Neuronal stem cell (in vitro differentiated cells): ENCODE measurements around the gene UBE2Q1.
A peak's percentile ranks its signal among the peaks of the same experiment; 100 is the strongest.

Experiments used
- DNase-seq: peaks from one replicate; pipeline ENCODE4 v3.0.0-alpha.2; 2013; ENCODE audit warnings: low spot score
- H2AFZ ChIP-seq: one replicate; pipeline ENCODE4 v1.6.1; 2013; ENCODE audit warnings: mild to moderate bottlenecking, low read length, inconsistent platforms
- H2AK5ac ChIP-seq: 2 replicates; pipeline ENCODE4 v1.6.1; 2013; ENCODE audit warnings: low read depth, mild to moderate bottlenecking, inconsistent platforms, low read length, moderate library complexity, mixed read lengths
- H2BK120ac ChIP-seq: 2 replicates; pipeline ENCODE4 v1.6.1; 2013; ENCODE audit warnings: low read depth, mild to moderate bottlenecking, inconsistent platforms, low read length, moderate library complexity, mixed read lengths
- H2BK12ac ChIP-seq: one replicate; pipeline ENCODE4 v1.6.1; 2013; ENCODE audit warnings: low read length, inconsistent platforms
- H2BK15ac ChIP-seq: 2 replicates; pipeline ENCODE4 v1.6.1; 2013; ENCODE audit warnings: mild to moderate bottlenecking, low read length, inconsistent platforms, mixed read lengths
- H2BK5ac ChIP-seq: one replicate; pipeline ENCODE4 v1.6.1; 2013; ENCODE audit warnings: inconsistent platforms, mild to moderate bottlenecking, low read length, moderate library complexity
- H3K14ac ChIP-seq: one replicate; pipeline ENCODE4 v1.6.1; 2013; ENCODE audit warnings: low read length, inconsistent platforms
- H3K18ac ChIP-seq: 2 replicates; pipeline ENCODE4 v1.6.1; 2013; ENCODE audit warnings: low read length, inconsistent platforms
- H3K23ac ChIP-seq: 2 replicates; pipeline ENCODE4 v1.6.1; 2013; ENCODE audit warnings: low read depth, mild to moderate bottlenecking, mixed read lengths, low read length, inconsistent platforms; ENCODE audit not compliant: poor library complexity
- H3K27ac ChIP-seq: replicated peaks from 3 replicates; pipeline ENCODE4 v1.5.1; 2013; ENCODE audit warnings: low read length, inconsistent platforms
- H3K27me3 ChIP-seq, 3 experiments: 2 replicates each; pipeline ENCODE4 v1.6.1; 2013; ENCODE audit warnings: low read length in 3 of 3, mild to moderate bottlenecking in 2 of 3, inconsistent platforms in 1 of 3, low read depth in 1 of 3, mixed read lengths in 1 of 3, moderate library complexity in 1 of 3; ENCODE audit not compliant: control insufficient read depth in 3 of 3, insufficient read depth in 3 of 3
- H3K36me3 ChIP-seq, 2 donors: replicated peaks in 1 of 2; 2 replicates each; pipeline ENCODE4 v1.6.1; 2013; ENCODE audit warnings: low read length in 2 of 2; ENCODE audit not compliant: control insufficient read depth in 2 of 2, insufficient read depth in 2 of 2
- H3K4ac ChIP-seq: 2 replicates; pipeline ENCODE4 v1.6.1; 2013; ENCODE audit warnings: inconsistent platforms, mild to moderate bottlenecking, low read length, moderate library complexity
- H3K4me1 ChIP-seq, 2 donors: 1 replicate in 1 of 2; 2 replicates in 1 of 2; pipeline ENCODE4 v1.6.1; 2013; ENCODE audit warnings: low read length in 2 of 2, low read depth in 1 of 2; ENCODE audit not compliant: control insufficient read depth in 2 of 2, insufficient read depth in 1 of 2
- H3K4me2 ChIP-seq: one replicate; pipeline ENCODE4 v1.6.1; 2013; ENCODE audit warnings: mild to moderate bottlenecking, low read length, inconsistent platforms; ENCODE audit not compliant: insufficient read depth, poor library complexity, severe bottlenecking
- H3K4me3 ChIP-seq, 2 donors: 2 replicates each; pipeline ENCODE4 v1.5.1; 2013; ENCODE audit warnings: low read length in 2 of 2, mild to moderate bottlenecking in 2 of 2, inconsistent platforms in 1 of 2, moderate library complexity in 1 of 2
- H3K79me1 ChIP-seq: one replicate; pipeline ENCODE4 v1.6.1; 2013; ENCODE audit warnings: low read depth, mild to moderate bottlenecking, inconsistent platforms, low read length, moderate library complexity
- H3K9ac ChIP-seq: one replicate; pipeline ENCODE4 v1.6.1; 2013; ENCODE audit warnings: mild to moderate bottlenecking, low read depth, low read length, inconsistent platforms; ENCODE audit not compliant: poor library complexity
- H3K9me3 ChIP-seq, 2 donors: replicated peaks in 1 of 2; 2 replicates each; pipeline versions ENCODE3 to v1.6.1; 2013; ENCODE audit warnings: low read length in 2 of 2, mild to moderate bottlenecking in 2 of 2, inconsistent platforms in 1 of 2, low read depth in 1 of 2, mixed read lengths in 1 of 2, moderate library complexity in 1 of 2; ENCODE audit not compliant: control insufficient read depth in 2 of 2, insufficient read depth in 1 of 2
- H4K8ac ChIP-seq: one replicate; pipeline ENCODE4 v1.6.1; 2013; ENCODE audit warnings: low read depth, mild to moderate bottlenecking, inconsistent platforms, low read length, moderate library complexity
- H4K91ac ChIP-seq: one replicate; pipeline ENCODE4 v1.6.1; 2013; ENCODE audit warnings: low read length, low read depth, mild to moderate bottlenecking, inconsistent platforms; ENCODE audit not compliant: poor library complexity
- WGBS, 2 donors: extraction: QIAGEN DNeasy Blood & Tissue Kit; methylation state at CpG; one replicate each; pipeline ENCODE4 v1.1.7; 2013; ENCODE audit warnings: missing lambda C conversion rate in 2 of 2, mixed read lengths in 1 of 2; ENCODE audit not compliant: insufficient read length in 2 of 2, insufficient replicate concordance in 1 of 2; ENCODE audit errors: extremely low coverage in 2 of 2; 5-methylcytosine and 5-hydroxymethylcytosine counted together

Gene UBE2Q1

GRCh38 chr1:154521695-154522094 lies 36.8 kb downstream of the UBE2Q1 start:
- Histone ChIP-seq H3K14ac (no peak overlapping the region), H3K18ac (no peak overlapping the region), H2AK5ac (no peak overlapping the region), H3K9me3 (no peaks in the 10 kb centered on the region), H3K36me3 (no peaks in the 10 kb centered on the region), H3K4me1 (no peaks in the 10 kb centered on the region), H2AFZ (no peak overlapping the region), H3K4me2 (no peak overlapping the region), H3K27ac (no peak overlapping the region), H3K4ac (no peak overlapping the region), H4K8ac (no peak overlapping the region), H3K23ac (no peak overlapping the region), H3K27me3 (peaks cover 0 to 37% (median 0%) of the 10 kb centered on the region in 3 experiments), H2BK5ac (no peak overlapping the region), H2BK15ac (no peak overlapping the region), H2BK120ac (no peak overlapping the region), H3K4me3 (no peak overlapping the region), H4K91ac (no peak overlapping the region), H3K9ac (no peak overlapping the region), H2BK12ac (no peak overlapping the region), H3K79me1 (no peaks in the 10 kb centered on the region)
- DNase-seq, result no peak
- no CpG with 5 or more reads among the region's 3 CpGs for WGBS, 2 donors

- Histone ChIP-seq H3K79me1 (no peaks in the 10 kb centered on the region), H2AK5ac (no peak overlapping the region), H4K8ac (no peak overlapping the region), H3K27ac (no peak overlapping the region), H3K27me3 (peaks cover 0 to 42% (median 0%) of the 10 kb centered on the region in 3 experiments), H2BK5ac (no peak overlapping the region), H3K18ac (no peak overlapping the region), H4K91ac (no peak overlapping the region), H3K9me3 (no peaks in the 10 kb centered on the region), H3K14ac (no peak overlapping the region), H3K4me1 (no peaks in the 10 kb centered on the region), H2AFZ (no peak overlapping the region), H3K36me3 (no peaks in the 10 kb centered on the region), H3K9ac (no peak overlapping the region), H3K4ac (no peak overlapping the region), H3K4me2 (no peak overlapping the region), H2BK12ac (no peak overlapping the region), H2BK120ac (no peak overlapping the region), H2BK15ac (no peak overlapping the region), H3K4me3 (no peak overlapping the region), H3K23ac (no peak overlapping the region)
- no peak for DNase-seq
- no CpG with 5 or more reads among the region's 3 CpGs for WGBS, 2 donors
Measured at GRCh38 chr1:154520333-154520732, 38.1 kb downstream of the UBE2Q1 start.

DNA sequence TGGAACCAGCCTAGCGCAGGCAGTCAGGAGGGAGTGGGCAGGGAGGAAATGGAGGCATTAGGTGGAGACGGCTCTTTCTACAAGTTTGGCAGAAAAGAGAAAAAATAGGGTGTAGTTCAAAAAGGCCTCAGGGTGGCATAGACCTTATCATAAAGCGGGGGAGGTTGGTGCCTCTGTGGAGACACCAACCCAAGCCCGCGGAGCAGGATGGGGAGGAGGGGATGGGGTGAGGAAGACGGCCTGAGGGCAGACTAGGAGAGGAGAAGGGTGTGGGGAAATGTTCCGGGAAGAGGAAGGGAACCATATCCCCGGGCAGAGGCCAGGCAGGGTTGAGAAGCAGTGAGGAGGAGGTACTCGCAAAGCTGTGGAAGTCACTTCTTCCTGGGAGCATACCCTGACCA lies 38.9 kb downstream of the UBE2Q1 start:
- no peak overlapping the region for H3K9ac ChIP-seq
- no peaks in the 10 kb centered on the region for H3K4me1 ChIP-seq
- H2BK5ac ChIP-seq, result no peak overlapping the region
- H3K4me2 ChIP-seq, result no peak overlapping the region
- H3K23ac ChIP-seq, result no peak overlapping the region
- H3K27ac ChIP-seq, result no peak overlapping the region
- H3K18ac ChIP-seq, result peak overlapping the region; percentile 22
- H2BK120ac ChIP-seq, result no peak overlapping the region
- no peak overlapping the region for H2BK12ac ChIP-seq
- no peak overlapping the region for H2AFZ ChIP-seq
- H3K79me1 ChIP-seq, result no peaks in the 10 kb centered on the region
- no peaks in the 10 kb centered on the region for H3K36me3 ChIP-seq
- H4K8ac ChIP-seq, result no peak overlapping the region
- no peak overlapping the region for H2AK5ac ChIP-seq
- no CpG with 5 or more reads among the region's 9 CpGs for WGBS, 2 donors
- peaks cover 0 to 42% (median 0%) of the 10 kb centered on the region in 3 experiments for H3K27me3 ChIP-seq
- no peak overlapping the region for H4K91ac ChIP-seq
- H3K4me3 ChIP-seq, result no peak overlapping the region
- H3K9me3 ChIP-seq, result no peaks in the 10 kb centered on the region
- peak overlapping the region; percentile 39 for H2BK15ac ChIP-seq
- peak overlapping the region; percentile 49 for H3K14ac ChIP-seq
- H3K4ac ChIP-seq, result no peak overlapping the region
- no peak for DNase-seq

DNA sequence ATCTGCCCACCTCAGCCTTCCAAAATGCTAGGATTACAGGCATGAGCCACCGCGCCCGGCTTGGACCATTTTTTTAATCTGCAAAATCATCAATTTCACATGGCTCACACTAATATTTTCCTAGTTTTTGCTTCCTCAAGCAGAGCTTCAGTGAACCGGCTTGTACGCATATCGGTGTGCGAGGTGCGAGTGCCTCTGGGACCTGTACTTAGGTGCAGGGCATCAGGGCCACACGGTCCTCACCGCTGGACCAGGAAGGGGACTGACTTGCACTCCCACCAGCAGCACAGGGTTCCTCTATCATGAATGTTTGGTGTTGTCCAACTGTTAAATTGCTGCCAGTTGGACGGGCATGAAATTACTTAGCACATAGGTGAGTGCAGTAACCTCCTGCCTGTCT lies 40.8 kb downstream of the UBE2Q1 start:
- Histone ChIP-seq H2BK15ac (no peak overlapping the region), H4K8ac (no peak overlapping the region), H3K9me3 (no peaks in the 10 kb centered on the region), H2AK5ac (peak overlapping the region; percentile 40), H2AFZ (no peak overlapping the region), H3K4me2 (no peak overlapping the region), H3K4ac (no peak overlapping the region), H3K27ac (no peak overlapping the region), H3K79me1 (no peaks in the 10 kb centered on the region), H3K27me3 (peaks cover 0 to 52% (median 0%) of the 10 kb centered on the region in 3 experiments), H3K9ac (no peak overlapping the region), H3K36me3 (no peaks in the 10 kb centered on the region), H3K4me1 (no peaks in the 10 kb centered on the region), H2BK5ac (no peak overlapping the region), H3K4me3 (no peak overlapping the region), H3K23ac (peak overlapping the region; percentile 25), H4K91ac (no peak overlapping the region), H3K18ac (no peak overlapping the region), H2BK120ac (no peak overlapping the region), H3K14ac (no peak overlapping the region), H2BK12ac (no peak overlapping the region)
- no peak for DNase-seq
- no CpG with 5 or more reads among the region's 11 CpGs for WGBS, 2 donors
